UCSD-AML1 (cell line): ENCODE results near the gene RFNG.

Experiments
- DNase-seq: peaks from one replicate; lab custom pipeline; 2025; ENCODE audit not compliant: unreplicated experiment; lab: John Stamatoyannopoulos, UW

Gene RFNG

DNA sequence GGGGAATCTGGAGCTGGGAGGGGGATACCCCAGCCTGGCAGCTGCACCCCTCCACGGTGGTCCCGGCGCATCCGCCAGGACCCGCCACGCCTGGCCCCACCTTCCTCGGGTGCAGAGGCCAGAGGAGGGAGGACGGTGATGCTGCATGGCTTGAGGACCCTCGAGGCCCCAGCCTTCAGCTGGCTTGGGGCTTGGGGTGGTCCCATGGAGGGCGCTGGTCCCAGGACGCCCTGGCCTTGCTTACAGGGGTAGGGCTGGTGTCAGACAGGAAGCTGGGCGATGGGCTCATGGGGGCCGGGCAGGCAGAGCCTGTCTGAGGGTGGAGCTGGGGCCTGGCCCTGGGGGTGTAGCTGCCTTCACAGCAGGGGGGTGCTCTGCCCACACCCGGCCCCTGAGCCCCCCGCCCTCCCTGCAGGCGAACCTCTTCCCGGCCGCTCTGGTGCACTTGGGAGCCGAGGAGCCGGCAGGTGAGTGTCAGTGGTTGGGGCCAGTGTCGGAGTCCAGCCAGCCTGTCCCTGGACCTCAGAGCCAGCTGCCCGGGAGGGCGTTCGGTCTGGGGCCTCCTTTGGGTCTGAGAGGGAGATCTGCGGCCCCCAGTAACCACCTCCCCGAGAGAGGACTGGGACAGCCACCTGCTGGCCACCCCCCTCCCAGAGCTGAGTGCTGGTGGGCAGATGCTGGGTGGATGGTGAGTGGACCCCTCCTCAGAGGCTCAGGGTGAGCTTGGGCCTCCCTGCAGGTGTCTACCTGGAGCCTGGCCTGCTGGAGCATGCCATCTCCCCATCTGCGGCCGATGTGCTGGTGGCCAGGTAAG is 35.3 kb downstream of the RFNG start:
- no peak for DNase-seq

DNA sequence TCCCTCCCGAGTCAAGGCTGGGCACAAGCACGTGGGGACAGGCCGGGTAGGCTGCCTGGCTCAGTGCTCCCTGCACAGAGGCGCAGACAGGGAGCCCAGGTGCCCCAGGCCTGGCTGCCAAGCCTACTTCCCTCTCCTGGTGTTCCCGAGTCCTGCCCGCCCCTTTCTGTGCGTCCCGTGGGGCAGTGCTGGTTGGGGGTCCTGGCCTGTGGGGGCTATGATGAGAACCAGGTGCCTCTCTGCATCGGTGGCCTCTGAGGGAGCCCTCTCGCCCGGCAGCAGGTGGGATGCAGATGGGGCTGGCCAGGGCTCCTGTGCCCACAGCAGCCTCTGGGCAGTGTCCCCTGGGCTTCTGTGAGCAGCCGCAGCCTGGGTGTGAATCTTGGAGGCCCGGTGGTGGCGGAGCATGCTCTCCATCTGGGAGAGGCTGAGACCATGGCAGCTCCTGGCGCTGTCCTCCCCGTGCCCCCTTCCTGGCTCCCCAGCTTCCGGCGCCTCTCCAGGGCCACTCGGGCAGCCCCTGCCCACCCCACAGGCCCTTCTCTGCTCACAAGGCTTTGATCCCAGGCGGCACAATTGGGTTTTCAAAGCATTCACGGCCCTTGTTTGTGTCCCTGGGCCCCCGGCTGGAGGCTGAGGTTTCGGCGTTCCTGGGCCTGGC is 36.2 kb downstream of the RFNG start:
- DNase-seq = no peak

DNA sequence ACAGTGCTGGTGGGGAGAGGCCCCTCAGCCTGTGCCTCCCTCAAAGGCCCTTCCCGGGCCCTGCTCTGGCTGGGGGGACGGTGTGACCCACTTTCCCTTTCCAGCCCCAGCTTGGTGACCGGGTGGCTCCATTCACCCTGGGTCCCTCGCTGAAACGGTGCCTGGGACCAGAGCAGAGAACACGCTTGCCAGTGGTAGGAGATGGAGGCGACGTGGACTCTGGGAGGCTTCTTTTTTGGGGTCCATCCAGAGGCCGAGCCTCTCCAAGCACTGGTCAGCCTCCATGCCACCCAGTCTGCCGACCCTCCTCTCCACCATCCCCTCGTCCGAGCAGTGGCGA is 36.7 kb downstream of the RFNG start:
- no peak for DNase-seq

DNA sequence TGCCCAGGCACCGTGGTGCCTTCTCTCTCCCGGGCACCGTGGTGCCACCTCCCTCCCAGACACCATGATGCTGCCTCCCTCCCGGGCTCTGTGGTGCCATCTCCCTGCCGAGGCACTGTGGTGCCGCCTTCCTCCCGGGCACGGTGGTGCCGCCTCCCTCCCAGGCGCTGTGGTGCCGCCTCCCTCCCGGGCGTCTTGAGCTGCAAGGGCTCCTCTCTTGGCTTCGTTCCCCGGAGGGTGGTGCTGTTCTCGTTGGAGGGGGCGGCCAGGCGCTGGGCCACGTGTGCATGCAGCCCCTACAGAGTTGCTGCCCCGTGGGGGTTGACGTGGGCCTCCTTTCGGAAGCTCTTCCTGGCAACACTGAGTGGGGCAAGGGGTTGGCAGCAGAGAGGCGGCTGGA is 37.2 kb downstream of the RFNG start:
- DNase-seq = no peak

DNA sequence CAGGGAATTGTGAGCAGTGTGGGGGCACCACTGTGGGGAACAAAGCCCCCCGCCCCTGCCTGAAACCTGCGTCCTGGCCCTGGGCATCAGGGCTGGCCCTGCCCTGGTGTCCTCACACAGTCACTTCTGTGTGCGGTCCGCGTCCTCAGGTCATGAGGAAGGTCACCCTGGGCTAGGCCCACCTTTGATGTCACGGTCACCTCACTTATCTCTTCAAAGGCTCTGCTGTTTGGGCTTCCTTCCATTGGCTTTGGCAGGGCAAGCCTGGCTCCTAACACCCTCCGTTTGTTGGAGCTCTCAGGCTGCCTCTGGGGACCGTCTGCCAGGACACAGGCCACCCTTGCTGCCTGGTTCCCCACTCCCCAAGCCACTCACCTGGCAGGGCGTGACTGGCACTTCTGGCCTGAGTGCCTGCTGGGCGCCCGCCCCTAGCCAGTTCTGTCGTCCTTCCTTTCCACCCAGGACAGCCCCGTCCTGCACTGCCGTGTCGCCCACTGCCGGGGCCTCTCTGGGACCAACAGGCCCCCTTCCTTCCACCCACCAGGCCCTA is 37.8 kb downstream of the RFNG start:
- no peak for DNase-seq

DNA sequence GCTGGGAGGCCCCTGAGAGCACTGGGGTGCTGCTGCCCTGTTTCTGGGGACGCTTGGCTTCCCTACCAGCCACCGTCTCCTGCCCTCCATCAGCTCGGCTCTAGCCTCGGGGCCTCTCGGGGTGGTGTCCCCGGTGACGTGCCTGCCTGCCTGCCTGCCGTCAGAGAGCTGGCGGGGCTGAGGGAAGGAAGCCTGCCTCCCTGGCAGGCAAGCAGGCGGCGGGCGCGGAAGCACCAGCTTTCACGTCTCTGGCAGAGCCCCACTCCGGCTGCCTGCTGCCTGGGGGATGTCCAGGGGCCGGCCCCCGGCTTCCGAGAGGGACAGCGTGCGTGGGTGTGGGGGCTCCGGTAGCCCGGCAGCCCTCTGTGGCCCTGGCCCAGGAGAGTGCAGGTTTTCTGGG is 38.3 kb downstream of the RFNG start:
- DNase-seq = no peak

DNA sequence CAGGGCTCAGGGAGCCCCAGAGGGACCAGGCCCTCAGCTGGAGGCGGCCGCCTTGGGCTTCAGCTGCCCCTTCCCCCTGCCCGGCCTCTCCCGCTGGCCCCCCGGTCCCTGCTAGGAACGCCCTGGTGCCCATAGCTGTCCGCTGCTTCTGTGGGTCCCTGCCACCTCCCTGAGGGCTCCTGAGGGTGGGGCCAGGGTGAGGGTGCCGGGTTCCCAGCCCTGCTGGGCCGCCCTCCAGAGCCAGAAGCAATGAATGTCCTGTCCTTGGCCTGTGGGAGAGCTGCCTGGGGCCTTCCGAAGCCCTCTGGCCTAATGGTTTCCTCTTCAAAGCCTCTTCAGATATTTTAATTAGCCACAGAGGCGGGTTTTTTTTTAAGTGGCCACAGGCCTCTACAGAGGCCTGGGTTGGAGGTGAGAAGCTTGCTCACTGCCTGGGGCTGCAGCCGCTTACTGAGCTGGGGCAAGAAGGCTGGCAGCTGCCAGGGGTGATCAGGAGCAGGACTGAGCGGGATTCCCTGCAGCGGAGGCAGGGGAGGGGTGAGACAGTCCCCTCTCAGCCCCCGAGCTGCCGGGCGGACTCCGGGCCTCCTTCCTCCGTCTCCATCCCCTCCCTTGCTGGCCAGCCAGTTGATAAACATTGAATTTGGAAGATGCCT is 38.8 kb downstream of the RFNG start:
- no peak for DNase-seq

DNA sequence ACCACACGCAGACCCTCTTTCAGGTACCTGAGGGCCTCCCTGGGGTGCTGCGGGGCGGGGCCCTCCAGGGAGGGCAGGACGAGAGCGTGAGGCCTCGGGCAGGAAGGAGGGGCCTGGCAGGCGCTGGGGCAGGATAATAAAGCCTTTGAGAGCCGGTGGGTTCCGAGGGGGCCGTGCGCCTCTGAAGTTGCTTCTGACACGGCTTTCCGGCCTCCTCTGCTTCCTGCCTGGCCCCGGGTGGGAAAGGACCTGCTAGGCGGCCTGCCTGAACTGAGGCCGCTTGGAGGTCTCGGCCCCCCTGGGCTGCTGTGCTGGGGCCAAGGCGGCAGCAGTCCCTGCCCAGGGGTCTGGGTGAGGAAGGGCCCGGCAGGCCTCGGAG is 39.4 kb downstream of the RFNG start:
- DNase-seq = no peak

DNA sequence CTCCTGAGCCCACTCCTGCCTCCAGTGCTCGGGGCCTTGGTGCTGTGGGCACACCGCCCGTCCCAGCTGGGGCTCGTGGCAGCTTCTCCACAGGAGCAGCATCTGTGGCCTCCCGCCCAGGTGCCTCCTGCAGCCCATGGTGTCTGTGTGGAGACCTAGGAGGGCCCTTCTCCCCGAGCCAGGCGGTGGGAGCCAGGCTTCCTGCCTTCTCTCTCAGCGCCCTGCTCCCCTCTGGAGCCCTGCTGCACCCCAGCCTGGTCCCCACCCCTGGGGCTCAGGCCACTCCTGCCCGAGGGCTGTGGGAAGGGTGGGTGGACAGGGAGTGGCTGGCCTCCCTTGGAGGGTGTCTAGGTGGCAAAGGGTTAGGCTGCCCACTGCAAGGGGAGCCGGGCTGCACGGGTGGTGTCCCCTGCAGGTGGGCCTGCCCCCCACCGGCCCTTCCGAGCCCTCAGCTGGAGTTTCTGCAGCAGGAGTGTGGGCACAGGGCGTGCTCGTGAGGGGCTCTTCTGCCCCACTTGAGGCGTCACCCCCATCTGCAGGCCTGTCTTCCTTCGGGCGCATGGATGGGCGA is 39.9 kb downstream of the RFNG start:
- DNase-seq = no peak

DNA sequence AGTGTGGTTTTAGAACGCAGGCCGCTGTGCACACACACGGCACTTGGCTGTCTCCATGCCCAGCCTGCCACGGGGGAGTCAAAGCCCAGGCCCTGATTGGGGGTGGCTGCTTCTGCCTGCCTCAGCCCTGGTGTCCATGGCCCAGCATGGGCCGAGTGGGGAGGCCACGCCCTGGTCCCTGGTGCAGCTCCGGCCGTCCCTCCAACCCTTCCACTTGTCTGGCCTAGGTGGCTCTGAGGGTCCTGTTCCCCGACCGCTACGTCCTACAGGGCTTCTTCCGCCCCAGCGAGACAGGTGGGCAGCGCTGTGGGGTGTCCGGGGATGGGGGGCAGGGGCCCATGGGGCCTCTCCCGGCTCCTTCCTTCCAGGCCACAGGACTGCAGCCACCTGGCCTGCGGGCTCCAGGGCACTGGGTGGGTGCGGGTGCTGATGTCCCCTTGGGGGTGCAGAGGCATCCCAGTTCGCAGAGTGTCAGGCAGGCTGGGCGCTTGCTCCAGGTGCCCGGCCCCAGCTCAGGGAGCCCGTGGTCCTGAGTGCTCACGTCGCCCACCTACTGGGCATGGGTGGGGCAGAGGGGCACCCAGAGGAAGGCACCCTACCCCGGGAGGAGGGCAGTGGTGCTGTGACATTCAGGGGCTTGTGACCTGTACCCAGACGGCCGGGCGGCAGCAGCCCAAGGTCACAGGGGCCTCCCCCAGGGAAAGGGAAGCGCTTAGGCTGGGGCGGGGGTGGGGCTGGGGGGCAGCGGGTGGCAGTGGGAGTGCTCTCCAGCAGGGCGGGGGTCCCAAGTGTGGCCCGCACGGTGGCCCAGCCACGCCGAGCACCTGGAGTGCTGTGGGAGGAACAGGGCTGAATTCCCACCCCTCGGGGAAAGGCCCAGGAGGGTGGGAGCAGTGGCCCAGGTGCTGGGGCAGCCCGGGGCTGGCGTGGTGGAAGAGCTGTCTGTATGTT is 40.8 kb downstream of the RFNG start:
- DNase-seq = no peak

DNA sequence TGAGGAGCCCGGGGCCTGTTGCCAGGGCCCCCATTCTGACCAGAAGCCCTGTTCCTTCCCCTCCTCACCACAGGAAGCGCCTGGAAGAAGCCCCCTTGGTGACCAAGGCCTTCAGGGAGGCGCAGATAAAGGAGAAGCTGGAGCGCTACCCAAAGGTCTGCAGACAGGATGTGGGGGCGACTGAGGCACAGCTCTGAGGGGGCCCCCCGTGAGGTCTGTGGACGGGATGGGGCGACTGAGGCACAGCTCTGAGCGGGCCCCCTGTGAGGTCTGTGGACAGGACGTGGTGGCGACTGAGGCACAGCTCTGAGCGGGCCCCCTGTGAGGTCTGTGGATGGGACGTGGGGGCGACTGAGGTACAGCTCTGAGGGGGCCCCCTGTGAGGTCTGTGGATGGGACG is 42.2 kb downstream of the RFNG start:
- DNase-seq = no peak

DNA sequence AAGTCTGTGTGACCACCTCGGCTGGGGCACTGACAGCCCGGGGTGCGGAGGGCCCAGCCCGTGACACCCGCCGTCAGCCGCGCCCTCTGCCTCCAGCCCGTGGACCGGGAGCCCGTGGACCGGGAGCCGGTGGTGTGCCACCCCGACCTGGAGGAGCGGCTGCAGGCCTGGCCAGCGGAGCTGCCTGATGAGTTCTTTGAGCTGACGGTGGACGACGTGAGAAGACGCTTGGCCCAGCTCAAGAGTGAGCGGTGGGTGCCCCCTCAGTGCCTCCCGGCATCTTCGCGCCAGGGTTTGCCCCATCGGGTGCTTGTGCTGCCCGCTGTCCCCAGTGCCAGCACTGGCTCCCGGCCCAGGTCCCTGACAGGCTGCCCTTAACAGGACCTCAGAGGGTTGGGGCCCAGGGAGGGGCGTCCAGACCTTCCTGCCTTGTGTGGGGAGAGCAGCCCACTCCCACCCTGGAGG is 42.6 kb downstream of the RFNG start:
- no peak for DNase-seq

DNA sequence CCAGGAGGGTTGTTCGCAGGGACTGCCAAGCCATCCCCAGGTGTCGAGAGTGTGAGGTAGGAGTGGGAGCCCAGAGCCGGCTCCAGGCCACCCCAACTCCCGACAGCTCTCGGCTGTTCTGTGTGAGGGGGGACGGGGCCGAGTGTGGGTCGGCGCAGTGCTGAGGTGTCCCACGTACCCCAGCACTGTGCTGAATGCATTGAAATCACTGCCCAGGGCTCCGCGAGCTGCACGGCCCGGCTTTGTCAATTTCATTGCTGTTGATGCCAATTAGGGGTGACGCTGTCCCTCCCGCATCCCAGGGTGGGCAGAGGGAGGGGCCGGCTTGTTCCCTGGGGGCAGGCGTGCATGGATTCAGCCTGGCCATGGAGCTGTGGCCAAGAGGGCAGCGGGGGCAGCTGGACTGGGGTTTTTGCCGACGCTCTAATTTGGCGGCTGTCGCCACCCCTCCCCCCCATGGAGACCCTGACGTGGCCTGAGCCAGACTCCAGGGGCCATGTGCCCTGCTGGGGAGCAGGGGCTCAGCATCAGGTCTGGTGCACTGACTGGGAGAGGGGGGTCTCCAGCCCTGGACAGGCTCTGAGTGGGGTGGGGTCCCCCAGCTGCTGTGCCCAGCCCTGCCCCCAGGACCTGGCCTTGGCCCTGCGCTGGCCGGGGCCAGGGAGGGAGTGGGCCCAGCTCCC is 43.2 kb downstream of the RFNG start:
- DNase-seq = no peak

DNA sequence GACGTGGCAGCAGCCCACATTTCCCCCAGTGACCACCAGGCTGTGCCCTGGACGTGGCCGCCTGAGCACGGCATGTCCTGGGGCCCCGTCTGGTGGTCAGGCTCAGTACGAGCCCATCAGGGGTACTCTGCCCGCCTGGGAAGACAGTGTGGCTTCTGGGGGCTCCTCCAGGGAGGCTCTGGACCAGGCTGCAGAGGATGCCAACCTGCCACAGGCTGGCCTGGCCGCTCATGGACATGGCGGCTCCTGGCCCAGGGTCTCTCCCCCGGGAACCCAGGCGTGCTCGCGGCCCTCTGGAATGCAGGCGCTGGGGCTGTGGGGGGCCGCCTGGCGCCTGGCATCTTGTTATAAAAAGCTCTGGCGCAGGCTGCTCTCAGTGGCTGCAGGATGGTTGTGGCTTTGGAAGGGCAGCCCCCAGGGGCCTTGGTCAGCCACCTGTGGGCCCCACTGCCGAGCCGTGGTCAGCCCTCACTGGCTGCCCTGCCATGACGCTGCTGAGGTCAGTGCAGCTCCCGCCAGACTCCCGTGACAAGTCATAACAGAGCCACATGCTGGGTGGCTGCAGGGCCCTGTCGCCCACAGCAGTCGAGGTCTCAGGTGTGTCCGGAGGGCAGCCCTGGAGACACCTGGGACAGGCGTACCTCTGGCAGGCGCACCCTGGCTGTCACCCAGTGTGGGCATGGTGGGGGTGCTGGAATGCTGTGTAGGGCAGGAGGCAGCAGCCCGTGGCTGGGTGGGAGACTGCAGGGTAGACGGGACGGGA is 43.9 kb downstream of the RFNG start:
- DNase-seq = no peak

DNA sequence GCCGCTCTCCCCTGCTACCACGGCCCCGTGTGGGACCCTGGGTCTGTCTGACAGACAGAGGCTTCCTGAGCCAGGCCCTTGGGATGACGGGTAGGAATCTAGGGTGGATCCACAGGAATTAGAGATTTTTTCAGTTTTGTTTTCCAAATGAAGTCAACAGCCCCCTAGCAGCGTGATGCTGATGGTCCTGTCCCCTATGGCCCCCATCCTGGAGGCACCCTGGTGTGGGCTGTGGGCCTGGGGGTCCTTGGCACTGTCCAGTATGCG is 44.5 kb downstream of the RFNG start:
- DNase-seq = no peak

DNA sequence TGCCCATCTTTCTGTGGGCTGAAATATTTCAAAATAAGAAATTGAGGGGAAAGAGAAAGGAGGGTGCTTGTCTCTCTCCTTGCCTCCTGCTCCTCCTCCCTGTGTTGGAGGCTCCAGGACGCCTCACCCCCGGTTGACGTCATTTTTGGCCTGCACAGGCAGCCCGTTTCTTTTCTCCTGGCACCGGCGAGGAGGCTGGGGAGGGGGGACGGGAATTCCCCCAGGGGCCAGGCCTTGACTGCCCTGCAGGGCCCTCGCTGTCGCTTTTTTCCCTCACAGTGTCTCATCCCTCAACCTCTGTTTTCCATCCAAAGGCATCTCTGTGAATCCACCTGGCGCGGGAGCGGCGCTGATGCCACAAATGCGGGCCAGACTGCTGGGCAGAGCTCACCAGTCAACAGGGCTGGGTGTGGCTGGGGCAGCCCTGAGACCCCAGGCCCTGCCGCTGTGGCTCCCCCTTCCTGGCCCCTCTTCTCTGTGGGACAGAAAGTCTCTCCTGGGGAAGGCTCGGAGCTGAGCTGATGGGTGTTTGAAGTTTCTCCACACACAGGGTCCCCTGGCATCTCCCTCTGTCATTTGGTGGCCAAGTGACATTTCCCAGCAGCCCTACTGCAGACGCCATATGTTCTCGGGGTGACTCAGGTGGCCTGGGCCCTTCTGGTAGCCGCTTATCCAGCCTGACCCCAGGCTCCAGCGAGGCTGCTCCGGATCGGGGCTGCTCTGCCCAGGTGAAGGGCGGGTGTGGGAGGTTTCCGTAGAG is 45.0 kb downstream of the RFNG start:
- no peak for DNase-seq

DNA sequence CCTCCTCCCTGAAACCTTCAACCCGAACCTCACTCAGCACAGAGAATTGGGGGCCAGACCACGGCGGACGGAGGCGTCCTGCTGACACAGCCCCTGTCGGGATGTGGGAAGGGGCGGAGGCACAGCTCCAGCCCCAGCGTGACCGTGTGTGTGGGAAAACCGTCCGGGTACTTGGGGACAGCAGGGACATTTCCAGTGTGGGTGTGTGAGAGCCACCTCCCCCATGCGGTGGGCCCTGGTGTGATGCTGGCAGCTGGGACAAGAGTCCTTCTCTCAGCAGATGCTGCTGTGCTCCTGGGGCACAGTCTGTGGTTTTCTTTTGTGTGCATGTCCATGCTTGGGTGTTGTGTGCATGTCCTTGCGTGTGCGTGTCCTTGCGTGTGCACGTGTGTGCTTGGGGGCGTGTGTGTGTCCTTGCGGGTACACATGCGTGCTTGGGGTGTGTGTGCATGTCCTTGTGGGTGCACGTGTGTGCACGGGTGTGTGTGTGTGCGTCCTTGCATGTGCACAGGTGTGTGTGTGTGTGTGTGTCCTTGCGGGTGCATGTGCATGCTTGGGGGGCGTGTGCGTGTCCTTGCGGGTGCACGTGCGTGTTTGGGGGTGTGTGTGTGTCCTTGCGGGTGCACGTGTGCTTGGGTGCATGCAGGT is 45.8 kb downstream of the RFNG start:
- no peak for DNase-seq
